Colonic mucosa (tissue), 4 donors: ENCODE measurements around the gene CYBRD1. TPM values are rescaled to one million over a fixed set of nuclear protein-coding genes. Genes with fewer than 3 reads are reported as not detected.

Experiments used
- DNase-seq: peaks from one replicate; pipeline ENCODE4 v3.0.0-alpha.2; 2020
- H3K27ac ChIP-seq: fragments of 200-600 bp; one replicate; pipeline ENCODE4 v1.8.0; 2021
- H3K27me3 ChIP-seq: fragments of 200-600 bp; one replicate; pipeline ENCODE4 v1.8.0; 2021
- H3K36me3 ChIP-seq: fragments of 200-600 bp; one replicate; pipeline ENCODE4 v1.8.0; 2021
- H3K4me1 ChIP-seq: fragments of 200-600 bp; one replicate; pipeline ENCODE4 v1.8.0; 2021; ENCODE audit warnings: mild to moderate bottlenecking
- H3K4me3 ChIP-seq: fragments of 200-600 bp; one replicate; pipeline ENCODE4 v1.8.0; 2021
- H3K9ac ChIP-seq, 2 donors: one replicate each; pipeline ENCODE4 v1.7.0; 2013; ENCODE audit warnings: control low read depth in 2 of 2, low read depth in 2 of 2, low read length in 2 of 2
- H3K9me3 ChIP-seq: fragments of 200-600 bp; one replicate; pipeline ENCODE4 v1.8.0; 2021
- CTCF ChIP-seq: fragments of 200-600 bp; IDR thresholded peaks from one replicate; pipeline ENCODE4 v1.8.0; 2022; ENCODE audit warnings: antibody characterized with exemption, mild to moderate bottlenecking
- intact Hi-C: fragments of 100-400 bp; cut with DNase I; formaldehyde crosslinking; loops from one replicate; pipeline ENCODE4 v1.14.1; 2022
- total RNA-seq, 2 donors: library from RNA; stranded (reverse); fragmentation: NEBNext Ultra II Directional in 1 of 2; extraction: Animal tissue kit (Norgen Biotek cat#: 25700) in 1 of 2; gene quantifications; one replicate each; pipeline ENCODE4 v1.2.1, GENCODE V29; 2021
- donor health status: healthy.
- donor health status: DM: no; HTN: no; CAD: no.
- donor health status: DM: no; HTN: no; CAD: no.

CYBRD1 gene
- total RNA-seq, 2 donors from 2014 or later = 12.4 to 35.6 TPM

GRCh38 chr2:171554991-171555615 is 32.8 kb downstream of the CYBRD1 start:
- no peak for TF ChIP-seq CTCF
- Histone ChIP-seq H3K4me3 (no peak overlapping the region), H3K9ac (no peak overlapping the region), H3K27me3 (no peaks in the 10 kb centered on the region), H3K36me3 (no peaks in the 10 kb centered on the region), H3K9me3 (no peaks in the 10 kb centered on the region), H3K4me1 (no peaks in the 10 kb centered on the region), H3K27ac (no peak overlapping the region)
- intact Hi-C loops = no loop called here
- no peak for DNase-seq

GRCh38 chr2:171557363-171557762 is 35.1 kb downstream of the CYBRD1 start:
- intact Hi-C loops = no loop called here
- no peaks in the 10 kb centered on the region for H3K27me3 ChIP-seq
- no peak for DNase-seq
- no peaks in the 10 kb centered on the region for H3K4me1 ChIP-seq
- no peaks in the 10 kb centered on the region for H3K36me3 ChIP-seq
- no peaks in the 10 kb centered on the region for H3K9me3 ChIP-seq
- no peak overlapping the region for H3K4me3 ChIP-seq
- TF ChIP-seq CTCF = no peak
- H3K27ac ChIP-seq = no peak overlapping the region
- no peak overlapping the region for H3K9ac ChIP-seq

GRCh38 chr2:171563301-171563700 is 41.0 kb downstream of the CYBRD1 start:
- H3K36me3 ChIP-seq = no peaks in the 10 kb centered on the region
- H3K4me1 ChIP-seq = no peaks in the 10 kb centered on the region
- intact Hi-C loops = no loop called here
- TF ChIP-seq CTCF = no peak
- H3K4me3 ChIP-seq = no peak overlapping the region
- H3K27ac ChIP-seq = no peak overlapping the region
- no peak for DNase-seq
- no peaks in the 10 kb centered on the region for H3K27me3 ChIP-seq
- H3K9ac ChIP-seq = no peak overlapping the region
- H3K9me3 ChIP-seq = no peaks in the 10 kb centered on the region

- Histone ChIP-seq H3K9ac (no peak overlapping the region), H3K27me3 (no peaks in the 10 kb centered on the region), H3K4me3 (no peak overlapping the region), H3K36me3 (no peaks in the 10 kb centered on the region), H3K4me1 (no peaks in the 10 kb centered on the region), H3K9me3 (no peaks in the 10 kb centered on the region), H3K27ac (no peak overlapping the region)
- TF ChIP-seq CTCF = no peak
- DNase-seq = no peak
- intact Hi-C loops = no loop called here
Observed at GRCh38 chr2:171564463-171564862, 42.2 kb downstream of the CYBRD1 start.

- H3K9ac ChIP-seq = no peak overlapping the region
- H3K4me1 ChIP-seq = no peaks in the 10 kb centered on the region
- H3K4me3 ChIP-seq = no peak overlapping the region
- no peaks in the 10 kb centered on the region for H3K9me3 ChIP-seq
- intact Hi-C loops = no loop called here
- TF ChIP-seq CTCF = no peak
- H3K27ac ChIP-seq = no peak overlapping the region
- H3K27me3 ChIP-seq = no peaks in the 10 kb centered on the region
- H3K36me3 ChIP-seq = no peaks in the 10 kb centered on the region
- DNase-seq = no peak
Observed at GRCh38 chr2:171566057-171566456, 43.8 kb downstream of the CYBRD1 start.
